NCI-H2107 treated with DMSO at 0.1 percent for 48 hours (cell line): ENCODE measurements around the gene P2RY12.

Experiments
- DNase-seq: peaks from one replicate; lab custom pipeline; 2025; ENCODE audit not compliant: unreplicated experiment; lab: John Stamatoyannopoulos, UW

P2RY12 gene

GRCh38 chr3:151350656-151351055, 33.9 kb downstream of the P2RY12 start:
- no peak for DNase-seq

GRCh38 chr3:151347432-151347831, 37.1 kb downstream of the P2RY12 start:
- no peak for DNase-seq

GRCh38 chr3:151346292-151346691, 38.3 kb downstream of the P2RY12 start:
- DNase-seq: no peak

GRCh38 chr3:151345859-151346258, 38.7 kb downstream of the P2RY12 start:
- no peak for DNase-seq

GRCh38 chr3:151331696-151332095, 52.9 kb downstream of the P2RY12 start:
- no peak for DNase-seq

- DNase-seq: no peak
Measured at GRCh38 chr3:151330899-151331298, 53.7 kb downstream of the P2RY12 start.

GRCh38 chr3:151330379-151330778, 54.2 kb downstream of the P2RY12 start:
- no peak for DNase-seq

- no peak for DNase-seq
Measured at GRCh38 chr3:151329363-151329762, 55.2 kb downstream of the P2RY12 start, which contains the start of gene P2RY13. P2RY13 (minus strand) TSS chr3:151329549; CDS start chr3:151329528, 21 bp downstream.

GRCh38 chr3:151328298-151328995, 56.1 kb downstream of the P2RY12 start:
- DNase-seq: peak; percentile 83

GRCh38 chr3:151327571-151328198, 56.9 kb downstream of the P2RY12 start:
- DNase-seq: peak; percentile 49

- no peak for DNase-seq
Measured at GRCh38 chr3:151322511-151322910, 62.0 kb downstream of the P2RY12 start.

GRCh38 chr3:151321526-151321925, 63.0 kb downstream of the P2RY12 start:
- DNase-seq: no peak

GRCh38 chr3:151320131-151320530, 64.4 kb downstream of the P2RY12 start:
- no peak for DNase-seq

GRCh38 chr3:151319628-151320027, 64.9 kb downstream of the P2RY12 start:
- no peak for DNase-seq

- DNase-seq: no peak
Measured at GRCh38 chr3:151318991-151319390, 65.6 kb downstream of the P2RY12 start.

- DNase-seq: no peak
Measured at GRCh38 chr3:151318313-151318712, 66.2 kb downstream of the P2RY12 start.

- no peak for DNase-seq
Measured at GRCh38 chr3:151316267-151316991, 68.1 kb downstream of the P2RY12 start, which contains the start of gene GPR87. GPR87 (minus strand) TSS chr3:151316820; CDS start chr3:151300100, 16,720 bp downstream.

- no peak for DNase-seq
Measured at GRCh38 chr3:151315846-151316245, 68.7 kb downstream of the P2RY12 start.

GRCh38 chr3:151315136-151315535, 69.4 kb downstream of the P2RY12 start:
- no peak for DNase-seq

- no peak for DNase-seq
Measured at GRCh38 chr3:151314593-151314992, 70.0 kb downstream of the P2RY12 start.

- no peak for DNase-seq
Measured at GRCh38 chr3:151314137-151314536, 70.4 kb downstream of the P2RY12 start.

GRCh38 chr3:151312972-151313371, 71.6 kb downstream of the P2RY12 start:
- DNase-seq: no peak
